ENCODE data around the gene RUVBL2. TPM values are rescaled to one million over a fixed set of nuclear protein-coding genes. Genes with fewer than 3 reads are reported as not detected.
A peak's percentile ranks its signal among the peaks of the same experiment; 100 is the strongest.
"Not testable (repeated sequence)": the region's sequence is repeated elsewhere in the genome, so short reads cannot be mapped to it uniquely, and the experiment has no call there.

RUVBL2 gene
- total RNA-seq, 2 donors from 2014 or later: 47.9 to 56.7 TPM

- DNase-seq; intact Hi-C loops (cut with DNase I, micrococcal nuclease); ATAC-seq: not testable (repeated sequence)
Observed at GRCh38 chr19:49025599-49025998, 31.9 kb downstream of the RUVBL2 start.

- DNase-seq; intact Hi-C loops (cut with DNase I, micrococcal nuclease); ATAC-seq: not testable (repeated sequence)
Observed at GRCh38 chr19:49028686-49029085, 35.0 kb downstream of the RUVBL2 start.

- ATAC-seq; intact Hi-C loops (cut with DNase I, micrococcal nuclease); DNase-seq: not testable (repeated sequence)
Observed at GRCh38 chr19:49029749-49030148, 36.1 kb downstream of the RUVBL2 start.

- intact Hi-C loops (cut with DNase I, micrococcal nuclease); ATAC-seq; DNase-seq: not testable (repeated sequence)
Observed at GRCh38 chr19:49030323-49030722, 36.6 kb downstream of the RUVBL2 start.

GRCh38 chr19:49031642-49032301, 38.1 kb downstream of the RUVBL2 start, which contains the start of gene CGB2:
TSS of gene CGB2 (plus strand) at chr19:49031890. CDS start at chr19:49032096, 206 bp downstream.
- intact Hi-C loops (cut with DNase I, micrococcal nuclease); DNase-seq; ATAC-seq: not testable (repeated sequence)

- intact Hi-C loops (cut with DNase I, micrococcal nuclease): not testable (repeated sequence)
Observed at GRCh38 chr19:49036815-49037214, 43.1 kb downstream of the RUVBL2 start, which contains the start of gene CGB1. TSS of gene CGB1 (minus strand) at chr19:49036895. CDS start at chr19:49036711, 184 bp downstream.

GRCh38 chr19:49038111-49038510, 44.4 kb downstream of the RUVBL2 start:
- intact Hi-C loops (cut with DNase I, micrococcal nuclease); DNase-seq; ATAC-seq: not testable (repeated sequence)

More at GRCh38 chr19:49036815-49037214, 43.1 kb downstream of the RUVBL2 start, which contains the start of gene CGB1:
- not testable (repeated sequence) for DNase-seq, ATAC-seq

- intact Hi-C loops (cut with DNase I, micrococcal nuclease); DNase-seq; ATAC-seq: not testable (repeated sequence)
Observed at GRCh38 chr19:49038557-49039276, 45.0 kb downstream of the RUVBL2 start.

- DNase-seq; intact Hi-C loops (cut with DNase I, micrococcal nuclease): not testable (repeated sequence)
Observed at GRCh38 chr19:49039736-49040135, 46.0 kb downstream of the RUVBL2 start.

GRCh38 chr19:49042177-49042576, 48.5 kb downstream of the RUVBL2 start:
- DNase-seq: no peak
- intact Hi-C loops (cut with DNase I, micrococcal nuclease): no loop called here
- ATAC-seq: no peak

More at GRCh38 chr19:49039736-49040135, 46.0 kb downstream of the RUVBL2 start:
- ATAC-seq: not testable (repeated sequence)

- DNase-seq; intact Hi-C loops (cut with DNase I, micrococcal nuclease); ATAC-seq: not testable (repeated sequence)
Observed at GRCh38 chr19:49042666-49043065, 49.0 kb downstream of the RUVBL2 start.

GRCh38 chr19:49043548-49043947, 49.9 kb downstream of the RUVBL2 start, which contains the start of gene CGB5:
TSS of gene CGB5 (plus strand) at chr19:49043848. CDS start at chr19:49044210, 362 bp downstream.
- intact Hi-C loops (cut with DNase I, micrococcal nuclease); DNase-seq; ATAC-seq: not testable (repeated sequence)

GRCh38 chr19:49049011-49049410, 55.3 kb downstream of the RUVBL2 start, which contains the start of gene CGB8:
TSS of gene CGB8 (minus strand) at chr19:49049111. CDS start at chr19:49048739, 372 bp downstream.
- DNase-seq; ATAC-seq; intact Hi-C loops (cut with DNase I, micrococcal nuclease): not testable (repeated sequence)

- intact Hi-C loops (cut with DNase I, micrococcal nuclease); DNase-seq; ATAC-seq: not testable (repeated sequence)
Observed at GRCh38 chr19:49049834-49050233, 56.1 kb downstream of the RUVBL2 start.

- ATAC-seq; intact Hi-C loops (cut with DNase I, micrococcal nuclease); DNase-seq: not testable (repeated sequence)
Observed at GRCh38 chr19:49050376-49051033, 56.8 kb downstream of the RUVBL2 start.

GRCh38 chr19:49056101-49056901, 62.6 kb downstream of the RUVBL2 start:
- intact Hi-C loops (cut with DNase I, micrococcal nuclease): no loop called here
- ATAC-seq: peak; percentile 86
- peak; percentile 37 to 68 for DNase-seq

GRCh38 chr19:49056902-49057596, 63.4 kb downstream of the RUVBL2 start:
- DNase-seq; intact Hi-C loops (cut with DNase I, micrococcal nuclease): not testable (repeated sequence)
- peak; percentile 25 for ATAC-seq
